ENCODE data around the gene DPH3.

Gene DPH3

GRCh38 chr3:16255326-16255725, 9.4 kb downstream of the DPH3 start:
- DNase-seq (ENCODE audit: low read depth), result no peak

- DNase-seq (ENCODE audit: low read depth), result no peak
These were observed 9.8 kb downstream of the DPH3 start for GRCh38 chr3:16254916-16255315.

- DNase-seq (ENCODE audit: low read depth), result no peak
These were observed 11.1 kb downstream of the DPH3 start for GRCh38 chr3:16253601-16254000.

GRCh38 chr3:16252988-16253387, 11.8 kb downstream of the DPH3 start:
- no peak for DNase-seq (ENCODE audit: low read depth)

GRCh38 chr3:16252243-16252978, 12.3 kb downstream of the DPH3 start:
- DNase-seq (ENCODE audit: low read depth), result no peak

GRCh38 chr3:16251316-16252085, 13.2 kb downstream of the DPH3 start:
- no peak for DNase-seq (ENCODE audit: low read depth)

- DNase-seq (ENCODE audit: low read depth), result no peak
These were observed 14.9 kb downstream of the DPH3 start for GRCh38 chr3:16249886-16250285.

GRCh38 chr3:16249336-16249735, 15.4 kb downstream of the DPH3 start:
- no peak for DNase-seq (ENCODE audit: low read depth)

- no peak for DNase-seq (ENCODE audit: low read depth)
These were observed 16.2 kb downstream of the DPH3 start for GRCh38 chr3:16248556-16248955.

- DNase-seq (ENCODE audit: low read depth), result peak; percentile 58
These were observed 17.3 kb downstream of the DPH3 start for GRCh38 chr3:16247282-16248061.

GRCh38 chr3:16245609-16246008, 19.1 kb downstream of the DPH3 start:
- DNase-seq (ENCODE audit: low read depth), result no peak

- no peak for DNase-seq (ENCODE audit: low read depth)
These were observed 20.8 kb downstream of the DPH3 start for GRCh38 chr3:16243706-16244490.

- DNase-seq (ENCODE audit: low read depth), result no peak
These were observed 22.6 kb downstream of the DPH3 start for GRCh38 chr3:16242177-16242576.

GRCh38 chr3:16241225-16241624, 23.5 kb downstream of the DPH3 start:
- no peak for DNase-seq (ENCODE audit: low read depth)

GRCh38 chr3:16240229-16241023, 24.3 kb downstream of the DPH3 start:
- DNase-seq (ENCODE audit: low read depth), result no peak

GRCh38 chr3:16239780-16240179, 25.0 kb downstream of the DPH3 start:
- no peak for DNase-seq (ENCODE audit: low read depth)

- DNase-seq (ENCODE audit: low read depth), result no peak
These were observed 25.5 kb downstream of the DPH3 start for GRCh38 chr3:16239086-16239770.

GRCh38 chr3:16236856-16237393, 27.8 kb downstream of the DPH3 start:
- no peak for DNase-seq (ENCODE audit: low read depth)

- DNase-seq (ENCODE audit: low read depth), result no peak
These were observed 28.6 kb downstream of the DPH3 start for GRCh38 chr3:16236030-16236639.

GRCh38 chr3:16234281-16234680, 30.5 kb downstream of the DPH3 start:
- no peak for DNase-seq (ENCODE audit: low read depth)

All from stimulated activated CD4-positive, alpha-beta T cell treated with anti-CD3 and anti-CD28 coated beads, Interleukin-2, amount 100 ng/mL, for 4 hours (primary cell).